VCaP (cell line): ENCODE measurements around the gene SEC22C.

Source experiments
- H3K27ac ChIP-seq: fragments of 450-650 bp; 2 replicates; pipeline ENCODE4 v1.5.1; 2017
- CTCF ChIP-seq: fragments of 450-650 bp; conservative IDR thresholded peaks from 2 replicates; pipeline ENCODE4 v1.5.1; 2017; ENCODE audit warnings: mild to moderate bottlenecking, moderate library complexity

The SEC22C gene

DNA sequence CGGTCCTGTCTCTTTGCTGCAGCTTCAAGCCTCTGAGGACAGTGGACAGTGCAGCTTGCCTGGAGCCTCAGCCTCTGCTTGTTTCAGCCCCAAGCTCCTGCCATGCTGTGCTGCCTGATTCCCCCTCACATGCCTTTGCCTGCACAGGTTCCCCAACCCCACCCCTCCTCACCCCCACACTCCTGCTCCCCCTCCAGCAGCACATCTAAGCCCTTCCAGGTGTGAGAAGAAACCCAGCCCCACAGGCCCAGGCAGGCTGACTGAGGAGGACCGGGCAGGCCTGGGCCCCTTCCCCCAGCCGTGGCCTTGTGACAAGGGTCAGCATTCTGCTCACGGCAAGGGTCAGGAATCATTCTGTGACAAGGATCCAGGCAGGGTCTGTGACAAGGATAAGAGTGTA is 56.6 kb downstream of the SEC22C start:
- no peak for TF ChIP-seq CTCF
- H3K27ac ChIP-seq: no peak overlapping the region

GRCh38 chr3:42524751-42525150 is 57.0 kb downstream of the SEC22C start:
- no peak overlapping the region for H3K27ac ChIP-seq
- no peak for TF ChIP-seq CTCF

DNA sequence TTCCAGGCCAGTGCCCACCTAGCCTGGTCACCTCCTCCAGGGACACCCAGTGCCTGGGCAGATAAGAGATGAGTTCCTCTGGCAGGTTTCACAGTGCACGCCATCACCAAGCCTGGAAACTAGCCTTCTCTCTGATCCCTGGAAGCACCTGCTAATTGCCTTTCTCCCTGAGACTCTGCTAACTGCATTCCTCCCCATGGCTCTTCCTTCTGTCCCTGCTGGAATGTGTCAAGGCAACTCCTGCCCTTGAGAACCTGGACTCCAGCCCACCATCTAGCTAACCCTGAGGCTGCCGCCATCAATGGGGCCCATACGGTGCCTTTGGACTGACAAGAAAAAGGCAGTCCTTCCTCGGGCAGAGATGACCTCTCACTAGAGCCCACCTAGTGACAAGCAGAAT is 60.9 kb downstream of the SEC22C start:
- TF ChIP-seq CTCF: no peak
- H3K27ac ChIP-seq: peak overlapping the region; percentile 48

DNA sequence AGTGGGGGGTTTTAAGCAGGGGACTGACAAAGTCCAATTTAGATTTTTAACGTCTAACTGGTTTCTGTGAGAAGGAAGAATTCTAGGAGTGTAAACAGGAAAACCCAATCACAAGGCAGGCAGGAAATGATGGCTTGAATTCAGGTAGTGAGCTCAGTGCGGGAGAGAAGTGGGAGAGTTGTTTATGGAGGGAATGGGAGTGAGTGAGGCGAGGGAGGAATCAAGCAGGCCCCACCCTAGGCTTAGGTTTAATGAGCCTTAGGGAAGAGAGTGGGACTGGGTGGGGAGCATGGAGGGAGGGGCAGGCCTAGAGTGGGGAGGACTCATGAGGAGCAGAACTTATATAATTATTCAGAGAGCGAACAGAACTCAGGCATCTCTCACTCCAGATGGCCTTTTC is 61.4 kb downstream of the SEC22C start:
- TF ChIP-seq CTCF: no peak
- peak overlapping the region; percentile 48 for H3K27ac ChIP-seq

GRCh38 chr3:42519568-42519962 is 62.2 kb downstream of the SEC22C start:
- no peak for TF ChIP-seq CTCF

DNA sequence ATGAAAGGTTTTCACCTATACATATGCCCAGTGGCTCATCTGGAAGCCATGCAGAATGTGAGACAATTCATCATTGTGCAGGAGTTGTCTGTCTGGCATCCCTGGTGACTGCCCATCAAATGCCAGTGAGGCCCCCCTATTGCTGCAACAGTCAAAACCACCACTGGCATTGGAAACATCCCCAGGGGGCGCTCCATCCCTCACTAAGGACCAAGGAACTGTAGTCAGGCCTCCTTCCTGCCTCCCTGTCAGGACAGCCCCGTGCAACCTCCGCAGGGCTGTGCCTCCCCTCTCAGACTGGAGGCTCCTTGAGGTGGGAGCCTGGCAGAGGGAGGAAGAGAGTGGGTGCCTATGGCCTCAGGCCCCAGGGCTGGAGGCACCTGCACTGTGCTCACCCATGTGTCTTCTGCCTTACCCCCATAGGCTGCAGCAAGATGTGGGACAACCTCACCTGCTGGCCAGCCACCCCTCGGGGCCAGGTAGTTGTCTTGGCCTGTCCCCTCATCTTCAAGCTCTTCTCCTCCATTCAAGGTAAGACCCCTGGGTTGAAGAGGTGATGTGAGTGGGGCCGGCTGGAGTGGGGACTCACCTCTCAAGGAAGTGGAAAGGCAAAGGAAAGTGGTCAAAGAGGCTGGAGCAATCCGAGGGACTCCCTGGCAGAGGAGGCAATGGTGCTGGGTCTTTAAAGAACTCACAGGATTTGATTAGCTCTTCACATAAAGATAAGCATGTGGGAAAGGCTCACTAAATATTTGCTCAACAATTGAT is 62.8 kb downstream of the SEC22C start:
- peak overlapping the region; percentile 48; the same call in 1 of the 2 replicates for H3K27ac ChIP-seq
- no peak for TF ChIP-seq CTCF

More at GRCh38 chr3:42519568-42519962, 62.2 kb downstream of the SEC22C start:
- peak overlapping the region; percentile 48 for H3K27ac ChIP-seq

DNA sequence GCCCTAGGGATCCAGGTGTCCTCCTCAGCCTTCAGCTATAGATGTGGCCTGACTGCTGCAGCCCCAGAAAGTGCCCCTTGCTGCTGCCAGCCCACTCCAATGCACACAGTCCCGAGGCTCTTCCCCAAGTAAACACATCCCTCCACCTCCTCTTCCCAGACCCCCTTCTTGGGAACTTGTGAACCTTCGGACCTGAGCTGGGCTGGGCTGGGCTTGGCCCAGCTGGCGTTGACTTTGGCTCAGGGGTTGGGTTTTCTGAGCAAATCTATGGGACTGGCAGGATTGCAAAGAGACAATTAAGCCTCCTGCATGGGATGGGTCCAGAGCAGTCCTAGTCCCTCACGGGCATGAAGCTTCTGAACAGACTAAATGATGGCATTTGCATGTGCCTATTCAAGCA is 64.7 kb downstream of the SEC22C start:
- TF ChIP-seq CTCF: no peak
- no peak overlapping the region for H3K27ac ChIP-seq
